Measurements from ENCODE around the gene IFNL4.
"Not testable (repeated sequence)": the region's sequence is repeated elsewhere in the genome, so short reads cannot be mapped to it uniquely, and the experiment has no call there.

The IFNL4 gene

GRCh38 chr19:39219108-39219507 lies 29.5 kb downstream of the IFNL4 start:
- not testable (repeated sequence) for DNase-seq

DNA sequence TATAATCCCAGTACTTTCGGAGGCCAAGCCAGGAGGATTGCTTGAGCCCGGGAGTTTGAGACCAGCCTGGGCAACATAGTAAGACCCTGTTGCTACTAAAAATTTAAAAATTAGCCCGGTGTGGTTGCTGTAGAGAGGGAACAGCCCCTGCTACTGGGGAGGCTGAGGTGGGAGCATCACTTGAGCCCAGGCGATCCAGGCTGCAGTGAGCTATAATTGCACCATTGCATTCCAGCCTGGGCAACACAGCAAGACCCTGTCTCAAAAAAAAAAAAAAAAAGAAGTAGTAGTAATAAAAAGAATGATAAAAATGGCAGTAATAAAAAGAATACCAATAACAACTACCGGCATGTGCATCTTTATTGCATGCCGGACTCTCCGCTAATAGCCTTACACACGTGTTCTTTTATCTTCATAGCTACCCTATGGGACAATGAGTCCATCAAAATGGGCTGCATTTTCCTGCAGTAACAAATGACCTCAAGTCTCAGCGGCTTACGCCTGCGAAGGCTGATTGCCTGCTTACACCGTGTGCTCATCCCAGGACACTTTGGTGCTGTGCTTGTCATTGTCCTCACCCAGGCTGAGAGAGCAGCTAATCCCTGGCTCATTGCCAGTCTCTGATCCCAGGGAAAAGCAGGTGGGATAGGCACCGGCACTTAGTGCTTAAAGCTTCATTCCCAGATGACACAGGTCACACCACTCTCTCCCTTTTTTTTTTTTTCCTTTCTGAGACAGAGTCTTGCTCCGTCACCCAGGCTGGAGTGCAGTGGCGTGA lies 30.2 kb downstream of the IFNL4 start:
- DNase-seq: no peak

- DNase-seq: no peak
Measured at GRCh38 chr19:39217094-39217493, 31.6 kb downstream of the IFNL4 start.

DNA sequence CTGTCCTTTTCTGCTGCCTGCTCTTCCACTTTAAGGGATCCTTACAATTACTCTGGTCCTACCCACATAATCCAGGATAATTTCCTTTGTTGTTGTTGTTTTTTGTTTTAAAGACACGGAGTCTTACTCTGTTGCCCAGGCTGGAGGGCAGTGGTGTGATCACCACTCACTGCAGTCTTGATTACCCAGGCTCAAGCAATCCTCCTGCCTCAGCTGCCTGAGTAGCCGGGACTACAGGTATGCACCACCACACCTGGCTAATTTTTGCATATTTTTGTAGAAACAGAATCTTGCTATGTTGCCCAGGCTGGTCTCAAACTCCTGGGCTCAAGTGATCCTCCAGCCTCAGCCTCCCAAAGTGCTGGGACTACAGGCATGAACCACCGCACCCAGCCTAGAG lies 33.3 kb downstream of the IFNL4 start:
- not testable (repeated sequence) for DNase-seq

- no peak for DNase-seq
Measured at GRCh38 chr19:39212375-39212742, 36.3 kb downstream of the IFNL4 start.

DNA sequence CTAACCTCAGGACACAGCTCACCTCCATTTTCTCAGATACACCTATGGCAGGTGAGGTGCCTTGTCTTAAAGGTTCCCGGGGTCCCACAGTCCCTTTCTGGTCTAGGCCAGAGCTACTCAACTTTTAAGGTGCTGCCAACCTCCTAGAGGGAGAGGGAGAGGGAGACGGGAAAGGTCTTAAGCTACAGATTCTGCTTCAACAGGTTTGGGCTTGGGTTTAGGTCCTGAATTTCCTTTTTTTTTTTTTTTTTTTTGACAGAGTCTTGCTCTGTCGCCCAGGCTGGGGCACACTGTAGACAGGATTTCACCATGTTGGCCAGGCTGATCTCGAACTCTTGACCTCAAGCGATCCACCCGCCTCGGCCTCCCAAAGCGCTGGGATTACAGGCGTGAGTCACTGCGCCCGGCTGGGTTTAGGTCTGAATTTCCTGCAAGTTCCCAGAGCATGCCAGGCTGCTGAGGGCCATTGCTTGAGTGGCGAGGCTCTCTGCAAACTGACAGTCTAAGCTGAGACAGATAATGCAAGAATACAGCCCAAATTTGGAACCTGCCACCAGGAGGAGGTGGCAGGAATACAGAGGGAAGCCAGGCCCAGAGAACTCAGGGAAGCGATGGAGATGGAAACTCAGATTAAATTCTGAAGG lies 36.8 kb downstream of the IFNL4 start:
- DNase-seq: no peak

DNA sequence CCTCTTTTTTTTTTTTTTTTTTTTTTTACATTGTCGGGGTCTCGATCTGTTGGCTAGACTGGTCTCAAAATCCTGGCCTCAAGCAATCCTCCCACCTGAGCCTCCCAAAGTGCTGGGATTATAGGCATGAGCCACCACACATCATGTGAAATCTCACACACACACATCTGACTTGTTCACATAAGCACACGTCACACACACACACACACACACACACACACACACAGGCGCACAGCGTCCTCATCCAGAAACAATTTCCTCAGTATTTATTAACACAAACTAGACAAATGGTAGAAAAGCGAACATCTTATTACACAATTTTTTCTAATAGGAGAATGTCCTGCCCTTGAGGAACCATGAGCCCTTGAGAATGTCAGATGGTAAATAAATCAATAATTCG lies 39.5 kb downstream of the IFNL4 start:
- DNase-seq: no peak

DNA sequence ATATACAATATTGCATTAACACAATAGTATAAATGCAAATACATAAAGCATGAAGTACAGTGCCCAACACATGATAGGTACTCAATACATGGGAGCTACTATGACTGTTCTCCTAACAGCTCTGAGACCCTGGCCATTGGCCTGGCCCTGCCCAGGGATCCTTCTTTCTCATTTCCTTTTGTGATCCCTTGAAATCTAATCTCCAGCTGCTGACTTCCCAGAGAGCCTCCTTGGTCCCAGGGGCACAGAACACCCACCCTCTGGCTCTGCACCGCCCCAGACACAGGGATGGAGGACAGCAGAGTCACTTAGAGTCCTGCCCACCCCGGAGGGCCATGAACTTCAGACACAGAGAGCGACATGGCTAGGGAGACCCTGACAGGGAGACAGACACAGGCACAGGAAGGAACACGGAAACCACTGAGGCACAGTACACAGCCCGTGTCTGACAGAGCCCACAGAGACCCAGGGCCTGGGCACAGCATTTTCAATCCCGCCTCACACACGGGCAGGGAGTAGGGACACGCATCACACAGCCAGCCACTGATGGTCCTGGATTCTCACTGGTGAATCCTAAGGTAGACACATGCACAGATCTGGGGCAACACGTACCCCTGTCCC lies 40.4 kb downstream of the IFNL4 start:
- DNase-seq: no peak

GRCh38 chr19:39207293-39207836 lies 41.3 kb downstream of the IFNL4 start:
- DNase-seq: no peak

DNA sequence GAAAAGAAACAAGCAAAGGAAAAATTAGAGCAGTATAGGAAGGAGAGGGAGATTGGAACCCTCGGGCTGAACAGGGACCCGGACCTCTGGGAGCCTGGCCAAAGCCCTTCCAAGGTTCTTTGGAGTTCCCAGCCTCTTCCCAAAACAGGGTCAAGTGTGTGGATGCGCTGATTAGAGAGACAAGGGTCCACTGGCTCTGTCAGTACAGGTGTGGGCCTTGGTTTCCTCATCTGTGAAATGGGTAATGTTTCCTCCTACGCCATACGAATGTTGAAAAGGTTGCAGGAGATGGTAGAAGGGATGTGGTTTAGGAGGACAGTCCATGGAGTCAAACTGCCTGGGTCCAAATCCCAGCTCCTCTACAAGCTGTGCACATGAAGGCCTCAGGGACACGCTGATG lies 42.5 kb downstream of the IFNL4 start:
- DNase-seq: no peak

GRCh38 chr19:39205449-39205764 lies 43.2 kb downstream of the IFNL4 start:
- no peak for DNase-seq

- DNase-seq: no peak
Measured at GRCh38 chr19:39203372-39204341, 45.0 kb downstream of the IFNL4 start, which contains the start of gene SYCN. Gene SYCN, minus strand, starts transcription at chr19:39204263. Its CDS starts 9 bp downstream, at chr19:39204254.

GRCh38 chr19:39202998-39203355 lies 45.7 kb downstream of the IFNL4 start:
- DNase-seq: no peak

- no peak for DNase-seq
Measured at GRCh38 chr19:39200803-39201115, 47.9 kb downstream of the IFNL4 start.

- DNase-seq: no peak
Measured at GRCh38 chr19:39200066-39200802, 48.4 kb downstream of the IFNL4 start.

GRCh38 chr19:39199025-39199424 lies 49.6 kb downstream of the IFNL4 start:
- DNase-seq: no peak

- DNase-seq: no peak
Measured at GRCh38 chr19:39197808-39198207, 50.8 kb downstream of the IFNL4 start.

GRCh38 chr19:39196860-39197562 lies 51.6 kb downstream of the IFNL4 start, which contains the start of gene NCCRP1:
Gene NCCRP1, plus strand, starts transcription at chr19:39196964. Its CDS starts 19 bp downstream, at chr19:39196983.
- DNase-seq: no peak

DNA sequence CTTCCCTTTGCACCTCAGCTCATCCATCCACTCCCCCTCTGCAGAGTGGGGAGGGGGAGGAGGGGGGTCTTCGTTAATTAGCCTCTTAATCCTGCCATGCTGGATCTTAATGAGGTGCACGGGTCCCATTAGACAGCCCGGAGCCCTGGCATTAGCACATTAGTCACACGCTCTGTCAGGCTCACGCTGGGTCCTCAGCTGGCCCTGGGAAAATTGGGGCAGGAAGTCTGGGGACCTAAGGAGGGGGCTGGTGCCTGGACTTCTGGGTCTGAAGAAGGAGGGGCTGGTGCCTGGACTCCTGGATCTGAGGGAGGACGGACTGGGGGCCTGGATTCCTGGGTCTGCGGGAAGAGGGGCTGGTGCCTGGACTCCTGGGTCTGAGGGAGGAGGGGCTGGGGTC lies 52.3 kb downstream of the IFNL4 start:
- DNase-seq: no peak

Measured in NCI-H2029 treated with DMSO at 0.1 percent for 48 hours (cell line).